GM10266 (cell line): ENCODE data around the gene MAPKAPK3.
"Not testable (repeated sequence)": the region's sequence is repeated elsewhere in the genome, so short reads cannot be mapped to it uniquely, and the experiment has no call there.

Source experiments
- DNase-seq: peaks from one replicate; pipeline ENCODE4 v3.0.0; 2012; ENCODE audit errors: extremely low spot score
- TF ChIP-seq, protein P1 (sequence below): IDR thresholded peaks from 2 replicates; pipeline ENCODE4 v1.5.1; 2012; ENCODE audit warnings: mild to moderate bottlenecking, low read depth; ENCODE audit not compliant: control insufficient read depth, insufficient read depth; ENCODE audit errors: missing control alignments

Gene MAPKAPK3

DNA sequence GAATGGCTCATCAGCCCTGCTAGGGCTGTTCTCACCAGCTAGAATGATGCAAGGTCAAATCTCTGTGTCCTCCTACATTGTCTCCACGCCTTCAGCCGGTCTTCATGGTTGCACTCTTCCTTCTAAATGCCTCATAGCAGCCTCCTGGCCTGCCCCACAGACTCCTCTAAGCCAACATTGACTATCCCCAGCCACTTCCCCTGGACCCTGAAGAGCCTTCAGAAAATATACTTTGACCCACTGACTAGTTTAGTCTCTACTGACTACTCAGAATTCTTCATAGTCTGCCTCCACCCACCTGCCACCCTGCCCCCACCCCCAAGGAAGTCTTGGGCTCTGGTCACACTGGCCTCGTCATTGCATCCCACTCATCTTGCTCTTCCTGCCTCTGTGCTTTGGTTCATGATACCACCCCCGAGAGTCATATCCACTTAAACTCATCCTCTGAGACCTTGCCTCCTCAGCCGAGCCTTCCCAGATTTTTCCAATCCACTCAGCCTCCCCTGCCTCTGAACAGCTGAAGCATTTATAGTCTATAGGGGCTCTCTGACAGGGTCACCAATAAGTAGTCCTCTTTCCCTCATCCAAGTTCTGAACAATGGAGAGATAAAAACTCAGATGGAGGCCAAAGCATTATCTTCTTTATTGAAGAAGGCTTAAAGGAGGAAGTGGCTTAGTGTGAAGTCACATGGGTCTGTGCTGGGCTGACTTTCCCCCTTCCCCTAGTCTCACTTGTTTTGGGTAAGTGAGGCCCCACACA lies 48.3 kb downstream of the MAPKAPK3 start:
- TF ChIP-seq, protein P1, sequence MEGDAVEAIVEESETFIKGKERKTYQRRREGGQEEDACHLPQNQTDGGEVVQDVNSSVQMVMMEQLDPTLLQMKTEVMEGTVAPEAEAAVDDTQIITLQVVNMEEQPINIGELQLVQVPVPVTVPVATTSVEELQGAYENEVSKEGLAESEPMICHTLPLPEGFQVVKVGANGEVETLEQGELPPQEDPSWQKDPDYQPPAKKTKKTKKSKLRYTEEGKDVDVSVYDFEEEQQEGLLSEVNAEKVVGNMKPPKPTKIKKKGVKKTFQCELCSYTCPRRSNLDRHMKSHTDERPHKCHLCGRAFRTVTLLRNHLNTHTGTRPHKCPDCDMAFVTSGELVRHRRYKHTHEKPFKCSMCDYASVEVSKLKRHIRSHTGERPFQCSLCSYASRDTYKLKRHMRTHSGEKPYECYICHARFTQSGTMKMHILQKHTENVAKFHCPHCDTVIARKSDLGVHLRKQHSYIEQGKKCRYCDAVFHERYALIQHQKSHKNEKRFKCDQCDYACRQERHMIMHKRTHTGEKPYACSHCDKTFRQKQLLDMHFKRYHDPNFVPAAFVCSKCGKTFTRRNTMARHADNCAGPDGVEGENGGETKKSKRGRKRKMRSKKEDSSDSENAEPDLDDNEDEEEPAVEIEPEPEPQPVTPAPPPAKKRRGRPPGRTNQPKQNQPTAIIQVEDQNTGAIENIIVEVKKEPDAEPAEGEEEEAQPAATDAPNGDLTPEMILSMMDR, result no peak
- no peak for DNase-seq

DNA sequence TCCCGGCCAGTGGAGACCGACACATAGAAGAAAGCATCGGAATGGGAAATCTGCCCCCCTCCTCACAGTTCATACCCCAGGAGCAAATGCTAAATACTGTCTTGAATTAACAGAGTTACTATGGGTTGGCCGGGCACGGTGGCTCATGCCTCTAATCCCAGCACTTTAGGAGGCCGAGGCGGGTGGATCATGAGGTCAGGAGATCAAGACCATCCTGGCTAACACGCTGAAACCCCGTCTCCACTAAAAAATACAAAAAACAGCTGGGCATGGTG lies 48.8 kb downstream of the MAPKAPK3 start:
- not testable (repeated sequence) for DNase-seq

DNA sequence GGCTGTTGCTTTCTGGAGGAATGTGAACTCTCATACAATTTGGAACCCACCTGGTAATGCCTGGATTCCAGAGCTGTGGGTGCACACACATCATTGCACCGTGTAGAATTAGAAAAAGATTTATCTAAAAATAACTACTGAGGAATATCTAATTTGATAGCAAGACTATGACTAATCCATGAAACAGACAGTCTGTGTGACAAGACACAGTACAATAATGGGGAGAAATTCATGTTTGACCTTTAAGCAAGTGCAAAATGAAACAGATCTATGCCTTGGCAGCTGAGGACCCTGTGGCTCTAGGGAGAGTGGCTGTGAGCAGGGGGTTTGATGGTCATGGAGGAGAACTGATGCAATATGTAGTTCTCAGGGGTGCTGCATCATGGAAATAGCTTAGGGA lies 49.9 kb downstream of the MAPKAPK3 start:
- DNase-seq, result no peak
- TF ChIP-seq, protein P1, result no peak

DNA sequence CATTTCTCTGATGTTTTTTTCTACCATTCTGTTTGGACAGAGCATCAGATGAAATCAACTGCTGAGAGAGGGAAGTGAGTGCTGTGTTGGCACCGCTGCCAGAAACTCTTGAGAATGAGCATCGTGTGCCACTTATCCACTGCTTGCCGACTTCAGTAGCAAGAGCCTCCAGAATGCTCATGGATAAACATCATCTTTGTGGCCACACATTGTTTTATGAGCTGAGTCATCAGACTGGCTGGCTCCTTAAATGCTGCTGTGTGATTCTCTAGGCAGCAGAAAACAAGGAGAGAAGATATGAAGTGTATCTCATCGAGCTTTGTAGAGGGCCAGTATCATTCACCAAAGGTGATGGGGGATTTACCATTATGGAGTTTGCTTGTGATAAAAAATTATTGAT lies 54.4 kb downstream of the MAPKAPK3 start:
- TF ChIP-seq, protein P1, result no peak
- DNase-seq, result no peak

DNA sequence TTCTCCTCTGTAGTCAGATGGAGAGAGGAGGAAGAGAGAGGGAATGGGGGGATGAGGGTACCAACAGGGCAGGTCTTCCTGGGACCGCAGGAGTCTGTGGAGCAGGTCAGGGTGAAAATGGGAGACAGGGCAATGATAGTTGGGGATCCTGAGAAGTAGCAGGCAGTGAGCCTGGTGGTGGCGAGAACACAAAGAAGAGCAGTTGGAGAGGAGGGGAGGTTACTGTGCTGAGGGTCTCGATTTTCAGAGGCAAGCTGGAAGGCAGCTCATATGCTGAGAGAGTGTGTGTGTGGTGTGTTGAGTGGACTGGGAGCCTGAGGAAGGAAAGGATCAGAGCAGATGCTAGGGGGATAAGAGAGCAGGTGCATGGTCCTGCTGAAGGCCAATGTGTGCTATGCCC lies 55.7 kb downstream of the MAPKAPK3 start:
- TF ChIP-seq, protein P1, result no peak
- no peak for DNase-seq

DNA sequence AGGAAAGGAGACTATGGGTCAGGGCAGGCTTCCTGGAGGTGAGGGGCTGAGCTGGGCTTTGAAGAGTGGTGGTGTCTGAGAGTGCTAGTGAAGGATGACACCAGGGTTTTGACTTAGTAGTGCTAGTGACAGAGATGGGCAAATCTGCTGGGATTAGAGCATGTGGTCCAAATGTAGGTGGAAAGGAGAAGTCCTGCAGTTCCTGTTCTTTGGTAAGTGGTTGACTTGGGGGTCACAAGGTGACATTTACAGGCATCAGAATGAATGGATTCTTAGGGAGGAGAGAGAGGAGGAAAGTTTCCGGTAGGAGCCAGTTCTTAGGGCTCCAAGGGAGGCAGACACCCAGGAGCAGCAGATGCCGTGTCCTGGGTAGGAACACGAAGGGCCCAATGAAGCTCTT lies 57.0 kb downstream of the MAPKAPK3 start:
- no peak for DNase-seq
- TF ChIP-seq, protein P1, result no peak

DNA sequence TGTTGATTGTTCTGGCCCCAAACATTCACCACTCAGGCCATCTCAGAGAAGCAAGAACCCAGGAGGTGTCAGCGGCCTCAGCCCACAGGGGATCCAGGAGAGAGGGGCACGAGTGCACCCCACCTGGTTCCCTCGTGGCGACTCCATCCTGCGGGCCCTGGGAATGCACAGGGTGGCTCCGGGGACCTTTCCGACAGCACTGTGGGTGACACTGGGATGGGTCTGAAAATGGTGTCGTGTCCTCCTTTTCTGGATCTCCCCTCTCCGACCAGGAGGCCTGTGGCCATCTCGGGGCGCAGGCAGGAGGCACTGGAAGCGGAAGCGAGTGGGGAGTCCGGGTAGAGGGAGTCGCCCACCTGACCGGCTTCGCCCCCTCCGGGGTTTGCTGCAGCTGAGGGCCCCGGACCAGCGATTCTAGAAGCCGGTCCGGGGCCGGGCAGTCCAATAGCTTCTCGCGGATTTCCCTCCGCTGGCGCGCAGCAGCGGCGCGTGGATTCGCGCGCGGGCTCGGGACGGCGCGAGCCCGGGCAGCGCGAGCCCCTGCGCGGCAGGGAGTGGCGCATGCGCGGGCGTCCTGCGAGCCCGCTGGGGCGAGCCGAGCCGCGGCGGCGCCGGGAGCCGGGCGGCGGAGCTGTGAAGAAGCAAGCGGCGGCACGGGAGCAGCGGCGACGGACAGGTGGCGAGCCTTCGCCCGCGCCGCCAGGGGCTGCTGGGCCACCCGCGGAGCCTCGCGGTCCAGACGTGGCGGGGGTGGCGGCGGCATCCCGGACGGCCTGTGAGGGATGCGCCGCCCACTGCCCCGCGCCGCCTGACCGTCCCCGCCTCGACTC lies 57.6 kb downstream of the MAPKAPK3 start, which contains the start of gene DOCK3:
TSS of gene DOCK3 (plus strand) at position 579 of the 830 bp plus-strand sequence. CDS start 337 bp downstream, outside the sequence.
- TF ChIP-seq, protein P1, result no peak

More for the DNA sequence above, 57.6 kb downstream of the MAPKAPK3 start, which contains the start of gene DOCK3:
- DNase-seq, result peak; percentile 85
